H9 (cell line): ENCODE measurements around the gene PPP1CA. TPM values are rescaled to one million over a fixed set of nuclear protein-coding genes. Genes with fewer than 3 reads are reported as not detected.

Experiments used
- DNase-seq: peaks from one replicate; pipeline ENCODE4 v3.0.0-alpha.2; 2017
- H2AFZ ChIP-seq: one replicate; pipeline ENCODE4 v1.6.1; 2013; ENCODE audit warnings: mild to moderate bottlenecking, low read length, control low read depth, moderate library complexity
- H2AK5ac ChIP-seq: 2 replicates; pipeline ENCODE4 v1.6.1; 2013; ENCODE audit warnings: low read length, control low read depth, mixed read lengths; ENCODE audit not compliant: insufficient read length
- H2BK120ac ChIP-seq: one replicate; pipeline ENCODE4 v1.6.1; 2013; ENCODE audit warnings: low read depth, mild to moderate bottlenecking, low read length, control low read depth, inconsistent platforms; ENCODE audit not compliant: poor library complexity, severe bottlenecking
- H2BK12ac ChIP-seq: 2 replicates; pipeline ENCODE4 v1.6.1; 2013; ENCODE audit warnings: low read length, control low read depth, mixed read lengths, low read depth; ENCODE audit not compliant: insufficient read length
- H2BK15ac ChIP-seq: 2 replicates; pipeline ENCODE4 v1.6.1; 2013; ENCODE audit warnings: low read depth, low read length, control low read depth
- H2BK20ac ChIP-seq: one replicate; pipeline ENCODE4 v1.6.1; 2013; ENCODE audit warnings: low read depth, mild to moderate bottlenecking, low read length, control low read depth, inconsistent platforms; ENCODE audit not compliant: poor library complexity, severe bottlenecking
- H2BK5ac ChIP-seq: 2 replicates; pipeline ENCODE4 v1.6.1; 2013; ENCODE audit warnings: low read length, control low read depth, mixed read lengths; ENCODE audit not compliant: insufficient read length
- H3K14ac ChIP-seq: 2 replicates; pipeline ENCODE4 v1.6.1; 2013; ENCODE audit warnings: low read length, control low read depth; ENCODE audit not compliant: insufficient read depth
- H3K18ac ChIP-seq: 2 replicates; pipeline ENCODE4 v1.6.1; 2013; ENCODE audit warnings: low read depth, mild to moderate bottlenecking, mixed read lengths, low read length, control low read depth; ENCODE audit not compliant: insufficient read length
- H3K23ac ChIP-seq: 2 replicates; pipeline ENCODE4 v1.6.1; 2013; ENCODE audit warnings: low read length, control low read depth, mixed read lengths, low read depth; ENCODE audit not compliant: insufficient read length
- H3K23me2 ChIP-seq: 2 replicates; pipeline ENCODE4 v1.6.1; 2013; ENCODE audit warnings: low read depth, mild to moderate bottlenecking, mixed read lengths, low read length, control low read depth; ENCODE audit not compliant: insufficient read length, poor library complexity, severe bottlenecking
- H3K27ac ChIP-seq: 2 replicates; pipeline ENCODE4 v1.5.1; 2013; ENCODE audit warnings: low read length, control low read depth, mixed read lengths, low read depth; ENCODE audit not compliant: insufficient read length
- H3K27me3 ChIP-seq: 2 replicates; pipeline ENCODE4 v1.6.1; 2013; ENCODE audit warnings: low read length, control low read depth, inconsistent platforms; ENCODE audit not compliant: insufficient read depth
- H3K4ac ChIP-seq: 2 replicates; pipeline ENCODE4 v1.6.1; 2013; ENCODE audit warnings: low read depth, mild to moderate bottlenecking, control low read depth, inconsistent platforms, low read length, moderate library complexity
- H3K4me1 ChIP-seq: 2 replicates; pipeline ENCODE4 v1.6.1; 2013; ENCODE audit warnings: low read length, control low read depth, inconsistent platforms; ENCODE audit not compliant: insufficient read depth
- H3K4me2 ChIP-seq: 2 replicates; pipeline ENCODE4 v1.6.1; 2013; ENCODE audit warnings: low read length, control low read depth, mixed read lengths; ENCODE audit not compliant: insufficient read length, insufficient read depth
- H3K56ac ChIP-seq: 2 replicates; pipeline ENCODE4 v1.6.1; 2013; ENCODE audit warnings: low read depth, mild to moderate bottlenecking, mixed read lengths, low read length, control low read depth; ENCODE audit not compliant: insufficient read length
- H3K79me1 ChIP-seq: 2 replicates; pipeline ENCODE4 v1.6.1; 2013; ENCODE audit warnings: low read depth, mild to moderate bottlenecking, moderate library complexity, low read length, control low read depth, inconsistent platforms; ENCODE audit not compliant: insufficient read depth, poor library complexity, severe bottlenecking
- H3K79me2 ChIP-seq: 2 replicates; pipeline ENCODE4 v1.6.1; 2013; ENCODE audit warnings: low read length, control low read depth, inconsistent platforms; ENCODE audit not compliant: insufficient read depth
- H3K9ac ChIP-seq: 2 replicates; pipeline ENCODE4 v1.6.1; 2013; ENCODE audit warnings: low read length, control low read depth, mixed read lengths; ENCODE audit not compliant: insufficient read length; ENCODE audit errors: extremely low read depth
- H3K9me3 ChIP-seq: one replicate; pipeline ENCODE4 v1.6.1; 2013; ENCODE audit warnings: low read depth, low read length, inconsistent platforms; ENCODE audit not compliant: control insufficient read depth
- H3T11ph ChIP-seq: one replicate; pipeline ENCODE4 v1.6.1; 2013; ENCODE audit warnings: mild to moderate bottlenecking, low read length, control low read depth, inconsistent platforms
- H4K20me1 ChIP-seq: one replicate; pipeline ENCODE4 v1.6.1; 2013; ENCODE audit not compliant: control insufficient read depth, insufficient read length, insufficient read depth
- H4K5ac ChIP-seq: 2 replicates; pipeline ENCODE4 v1.6.1; 2013; ENCODE audit warnings: low read depth, mild to moderate bottlenecking, mixed read lengths, low read length, control low read depth; ENCODE audit not compliant: insufficient read length
- H4K8ac ChIP-seq: replicated peaks from 2 replicates; pipeline ENCODE4 v1.6.1; 2013; ENCODE audit warnings: low read length, control low read depth, mixed read lengths, low read depth; ENCODE audit not compliant: insufficient read length
- H4K91ac ChIP-seq: 2 replicates; pipeline ENCODE4 v1.6.1; 2013; ENCODE audit warnings: low read depth, mild to moderate bottlenecking, moderate library complexity, mixed read lengths, low read length, control low read depth; ENCODE audit not compliant: insufficient read length
- H3K27ac Mint-ChIP-seq, 3 experiments: 2 replicates in 2 of 3; 3 replicates in 1 of 3; pipeline ENCODE4 v1.8.0; 2020 to 2021; ENCODE audit warnings: mixed read lengths in 3 of 3, mild to moderate bottlenecking in 1 of 3, moderate library complexity in 1 of 3
- H3K27me3 Mint-ChIP-seq: 2 replicates; pipeline ENCODE4 v1.8.0; 2021; ENCODE audit warnings: low read depth, mild to moderate bottlenecking, moderate library complexity, mixed read lengths
- H3K36me3 Mint-ChIP-seq, 3 experiments: 2 replicates in 2 of 3; 3 replicates in 1 of 3; pipeline ENCODE4 v1.8.0; 2020 to 2021; ENCODE audit warnings: low read depth in 3 of 3, mixed read lengths in 3 of 3; ENCODE audit not compliant: insufficient read depth in 1 of 3
- H3K4me1 Mint-ChIP-seq, 2 experiments: 2 replicates each; pipeline ENCODE4 v1.8.0; 2020; ENCODE audit warnings: mixed read lengths in 2 of 2
- H3K4me3 Mint-ChIP-seq, 2 experiments: 2 replicates in 1 of 2; 3 replicates in 1 of 2; pipeline ENCODE4 v1.8.0; 2020 to 2021; ENCODE audit warnings: mild to moderate bottlenecking in 2 of 2, mixed read lengths in 2 of 2, moderate library complexity in 1 of 2
- H3K9me3 Mint-ChIP-seq, 2 experiments: 2 replicates in 1 of 2; 3 replicates in 1 of 2; pipeline ENCODE4 v1.8.0; 2020; ENCODE audit warnings: mild to moderate bottlenecking in 2 of 2, mixed read lengths in 2 of 2, moderate library complexity in 1 of 2
- WGBS: extraction: QIAGEN DNeasy Blood & Tissue Kit; methylation state at CpG from one replicate; pipeline ENCODE4 v1.1.7; 2013; ENCODE audit warnings: missing lambda C conversion rate, low lambda C conversion rate, mixed read lengths; ENCODE audit not compliant: insufficient read length; ENCODE audit errors: extremely low coverage; 5-methylcytosine and 5-hydroxymethylcytosine counted together
- total RNA-seq: library from RNA; stranded (reverse); gene quantifications from 2 replicates; pipeline ENCODE4 v1.2.1, GENCODE V29; 2021
- TF ChIP-seq, protein P1 (sequence below): fragments of 200-600 bp; sonication (generic); conservative IDR thresholded peaks from 3 replicates; pipeline ENCODE4 v1.8.0; 2021; ENCODE audit warnings: antibody characterized with exemption, mild to moderate bottlenecking

Gene PPP1CA
- total RNA-seq, 1 experiment from 2014 or later: 205 TPM

- no CpG with 5 or more reads among the region's 9 CpGs for WGBS
- no peaks in the 10 kb centered on the region for H3K27me3 ChIP-seq
- no peak overlapping the region for H3K9ac ChIP-seq
- H2BK120ac ChIP-seq: no peak overlapping the region
- H2AFZ ChIP-seq: no peak overlapping the region
- H3K14ac ChIP-seq: no peak overlapping the region
- H3K4me1 Mint-ChIP-seq: peaks cover 12 to 22% of the 10 kb centered on the region in 2 experiments
- no peak overlapping the region for H3T11ph ChIP-seq
- H3K27ac ChIP-seq: no peak overlapping the region
- H2BK12ac ChIP-seq: no peak overlapping the region
- H3K4me1 ChIP-seq: 0 out of 2 replicates have a peak, but pooled peaks cover under 1% of the 10 kb centered on the region
- H3K23me2 ChIP-seq: peaks cover 4% of the 10 kb centered on the region
- no peak overlapping the region for H2BK20ac ChIP-seq
- H3K18ac ChIP-seq: no peak overlapping the region
- H3K4me3 Mint-ChIP-seq: no peak overlapping the region
- DNase-seq: no peak
- no peaks in the 10 kb centered on the region for H3K9me3 ChIP-seq
- H4K8ac ChIP-seq: no peak overlapping the region
- H3K56ac ChIP-seq: no peak overlapping the region
- no peaks in the 10 kb centered on the region for H3K9me3 Mint-ChIP-seq
- no peak overlapping the region for H3K27ac Mint-ChIP-seq
- H4K20me1 ChIP-seq: no peaks in the 10 kb centered on the region
- no peak overlapping the region for H2BK15ac ChIP-seq
- no peak overlapping the region for H4K91ac ChIP-seq
- H2AK5ac ChIP-seq: no peak overlapping the region
- no peak overlapping the region for H3K4ac ChIP-seq
- H3K27me3 Mint-ChIP-seq: peaks cover 18% of the 10 kb centered on the region
- H3K79me2 ChIP-seq: peaks cover under 1% of the 10 kb centered on the region; the same call in 1 of the 2 replicates
- no peaks in the 10 kb centered on the region for H3K36me3 Mint-ChIP-seq
- no peak overlapping the region for H4K5ac ChIP-seq
- H3K4me2 ChIP-seq: no peak overlapping the region
- H3K23ac ChIP-seq: no peak overlapping the region
- no peak overlapping the region for H2BK5ac ChIP-seq
- TF ChIP-seq, protein P1, sequence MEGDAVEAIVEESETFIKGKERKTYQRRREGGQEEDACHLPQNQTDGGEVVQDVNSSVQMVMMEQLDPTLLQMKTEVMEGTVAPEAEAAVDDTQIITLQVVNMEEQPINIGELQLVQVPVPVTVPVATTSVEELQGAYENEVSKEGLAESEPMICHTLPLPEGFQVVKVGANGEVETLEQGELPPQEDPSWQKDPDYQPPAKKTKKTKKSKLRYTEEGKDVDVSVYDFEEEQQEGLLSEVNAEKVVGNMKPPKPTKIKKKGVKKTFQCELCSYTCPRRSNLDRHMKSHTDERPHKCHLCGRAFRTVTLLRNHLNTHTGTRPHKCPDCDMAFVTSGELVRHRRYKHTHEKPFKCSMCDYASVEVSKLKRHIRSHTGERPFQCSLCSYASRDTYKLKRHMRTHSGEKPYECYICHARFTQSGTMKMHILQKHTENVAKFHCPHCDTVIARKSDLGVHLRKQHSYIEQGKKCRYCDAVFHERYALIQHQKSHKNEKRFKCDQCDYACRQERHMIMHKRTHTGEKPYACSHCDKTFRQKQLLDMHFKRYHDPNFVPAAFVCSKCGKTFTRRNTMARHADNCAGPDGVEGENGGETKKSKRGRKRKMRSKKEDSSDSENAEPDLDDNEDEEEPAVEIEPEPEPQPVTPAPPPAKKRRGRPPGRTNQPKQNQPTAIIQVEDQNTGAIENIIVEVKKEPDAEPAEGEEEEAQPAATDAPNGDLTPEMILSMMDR: no peak
- peaks cover 2% of the 10 kb centered on the region for H3K79me1 ChIP-seq
These were observed 4.2 kb upstream of the PPP1CA start for GRCh38 chr11:67405688-67406339.
